HCT116 (cell line): ENCODE measurements around the gene DEF6. TPM values are rescaled to one million over a fixed set of nuclear protein-coding genes. Genes with fewer than 3 reads are reported as not detected.

ENCODE experiments used
- ATAC-seq: fragments of 200-7000 bp; cut with Tn5 transposase; 2 replicates; pipeline ENCODE4 v1.9.1; 2020; ENCODE audit warnings: mild to moderate bottlenecking, moderate library complexity
- BruUV-seq: library from RNA; stranded (reverse); fragments of 400-500 nt; replicated peaks from 2 replicates; lab custom pipeline; 2021; lab: Mats Ljungman, UMichigan
- CTCF ChIA-PET: fragments of 300-600 bp; sonication (Branson Sonifier 250); formaldehyde crosslinking; loops from one replicate; lab custom pipeline; 2021; ENCODE audit warnings: antibody characterized with exemption; lab: Charles Lee
- POLR2A ChIA-PET: fragments of 300-600, 350-600 bp; sonication (Branson Sonifier 250); formaldehyde crosslinking; loops from one replicate; lab custom pipeline; 2021; ENCODE audit warnings: antibody characterized with exemption; lab: Charles Lee
- RAD21 ChIA-PET, 2 experiments: fragments of 300-600 bp; sonication (Branson Sonifier 250); formaldehyde crosslinking; loops; one replicate each; lab custom pipeline; 2023; ENCODE audit warnings: low total read pairs in 2 of 2; ENCODE audit not compliant: uncharacterized antibody in 2 of 2, unreplicated experiment in 2 of 2, low non-redundant PET in 1 of 2; lab: Charles Lee
- DNase-seq: peaks from one replicate; pipeline ENCODE4 v3.0.0-alpha.2; 2010; ENCODE audit warnings: low read depth, low spot score
- H2AFZ ChIP-seq: fragments of 200-600 bp; shearing (Covaris generic), sonication (generic); 2 replicates; pipeline ENCODE4 v1.6.1; 2017; ENCODE audit warnings: low read depth, mixed run types, mixed read lengths, antibody characterized with exemption, low read length; ENCODE audit not compliant: poor library complexity, severe bottlenecking
- H3K27ac ChIP-seq: 2 replicates; pipeline ENCODE4 v1.5.1; 2012; ENCODE audit warnings: low read depth, low read length
- H3K27me3 ChIP-seq: fragments of 200-600 bp; sonication (generic); 2 replicates; pipeline ENCODE4 v1.6.1; 2016; ENCODE audit warnings: mixed run types, low read length, mixed read lengths; ENCODE audit not compliant: insufficient read depth
- H3K36me3 ChIP-seq, 2 experiments: fragments of 200-500 bp in 1 of 2; fragments of 200-600 bp in 1 of 2; sonication (Bioruptor generic) in 1 of 2; sonication (generic) in 1 of 2; 2 replicates each; pipeline versions ENCODE4 v1.5.1 to v1.6.1; 2014 to 2016; ENCODE audit warnings: low read length in 2 of 2, inconsistent platforms in 1 of 2, mixed read lengths in 1 of 2, mixed run types in 1 of 2; ENCODE audit not compliant: insufficient read depth in 2 of 2, control insufficient read depth in 1 of 2
- H3K4me1 ChIP-seq, 2 experiments: fragments of 200-600 bp in 1 of 2; sonication (generic) in 1 of 2; 2 replicates each; pipeline versions ENCODE4 v1.5.1 to v1.6.1; 2012 to 2017; ENCODE audit warnings: low read length in 2 of 2, inconsistent platforms in 1 of 2, mild to moderate bottlenecking in 1 of 2, mixed read lengths in 1 of 2, mixed run types in 1 of 2, moderate library complexity in 1 of 2; ENCODE audit not compliant: insufficient read depth in 2 of 2, control insufficient read depth in 1 of 2
- H3K4me2 ChIP-seq: fragments of 200-600 bp; sonication (generic); 2 replicates; pipeline ENCODE4 v1.6.1; 2017; ENCODE audit warnings: mixed run types, low read length, mixed read lengths
- H3K4me3 ChIP-seq, 2 experiments: fragments of 200-600 bp in 1 of 2; sonication (generic) in 1 of 2; replicated peaks in 1 of 2; 2 replicates each; pipeline ENCODE4 v1.5.1; 2011 to 2016; ENCODE audit warnings: low read length in 2 of 2, control low read depth in 1 of 2, low read depth in 1 of 2, mild to moderate bottlenecking in 1 of 2, mixed read lengths in 1 of 2, mixed run types in 1 of 2
- H3K79me2 ChIP-seq: fragments of 200-600 bp; sonication (generic); 2 replicates; pipeline ENCODE4 v1.6.1; 2017; ENCODE audit warnings: mild to moderate bottlenecking, mixed run types, low read length, moderate library complexity, mixed read lengths; ENCODE audit not compliant: insufficient read depth
- H3K9ac ChIP-seq: fragments of 200-600 bp; sonication (generic); 2 replicates; pipeline ENCODE4 v1.6.1; 2016; ENCODE audit warnings: low read length, mixed read lengths
- H3K9me2 ChIP-seq: fragments of 200-600 bp; sonication (generic), shearing (Covaris generic); 2 replicates; pipeline ENCODE4 v1.6.1; 2017; ENCODE audit warnings: mixed run types, mild to moderate bottlenecking, moderate library complexity; ENCODE audit not compliant: insufficient read depth
- H3K9me3 ChIP-seq, 2 experiments: fragments of 200-500 bp in 1 of 2; fragments of 200-600 bp in 1 of 2; sonication (Bioruptor generic) in 1 of 2; sonication (generic) in 1 of 2; 2 replicates each; pipeline ENCODE4 v1.6.1; 2014 to 2017; ENCODE audit warnings: low read length in 2 of 2, mixed read lengths in 2 of 2, inconsistent platforms in 1 of 2, low read depth in 1 of 2, mild to moderate bottlenecking in 1 of 2, mixed run types in 1 of 2, moderate library complexity in 1 of 2; ENCODE audit not compliant: control insufficient read depth in 1 of 2, insufficient read depth in 1 of 2
- H4K20me1 ChIP-seq: fragments of 200-600 bp; sonication (generic), shearing (Covaris generic); 2 replicates; pipeline ENCODE4 v1.6.1; 2017; ENCODE audit warnings: mixed run types, mild to moderate bottlenecking, moderate library complexity; ENCODE audit not compliant: insufficient read depth
- ATF3 ChIP-seq: IDR thresholded peaks from 2 replicates; pipeline ENCODE4 v1.6.1; 2012
- CEBPB ChIP-seq: IDR thresholded peaks from 2 replicates; pipeline ENCODE4 v1.6.1; 2012; ENCODE audit warnings: low read depth
- CTCF ChIP-seq, 3 experiments: fragments of 200-600 bp in 1 of 3; sonication (generic) in 1 of 3; IDR thresholded peaks in 2 of 3; conservative IDR thresholded peaks in 1 of 3; 2 replicates each; pipeline ENCODE4 v1.5.1; 2012 to 2017; ENCODE audit warnings: low read depth in 2 of 3, low read length in 2 of 3, antibody characterized with exemption in 1 of 3, borderline replicate concordance in 1 of 3, control low read depth in 1 of 3, mild to moderate bottlenecking in 1 of 3, mixed read lengths in 1 of 3, mixed run types in 1 of 3, moderate library complexity in 1 of 3; ENCODE audit not compliant: insufficient read depth in 1 of 3
- EGR1 ChIP-seq: IDR thresholded peaks from 2 replicates; pipeline ENCODE4 v1.6.1; 2012; ENCODE audit warnings: low read depth
- ELF1 ChIP-seq: IDR thresholded peaks from 2 replicates; pipeline ENCODE4 v1.6.1; 2012; ENCODE audit warnings: low read depth, borderline replicate concordance
- EZH2 ChIP-seq: fragments of 200-600 bp; sonication (generic); IDR thresholded peaks from 2 replicates; pipeline ENCODE4 v1.6.1; 2017; ENCODE audit warnings: antibody characterized with exemption, mixed run types
- EZH2phosphoT487 ChIP-seq: fragments of 200-600 bp; IDR thresholded peaks from 2 replicates; pipeline ENCODE4 v1.6.1; 2018; ENCODE audit warnings: antibody characterized with exemption, borderline replicate concordance
- JUND ChIP-seq: IDR thresholded peaks from 2 replicates; pipeline ENCODE4 v1.6.1; 2012
- MAX ChIP-seq: IDR thresholded peaks from 2 replicates; pipeline ENCODE4 v1.6.1; 2012
- POLR2A ChIP-seq: IDR thresholded peaks from 2 replicates; pipeline ENCODE4 v1.7.0; 2011; ENCODE audit warnings: borderline replicate concordance; ENCODE audit not compliant: insufficient read depth, insufficient read length; ENCODE audit errors: extremely low read depth
- POLR2AphosphoS5 ChIP-seq: IDR thresholded peaks from 2 replicates; pipeline ENCODE4 v1.6.1; 2011; ENCODE audit warnings: mild to moderate bottlenecking, low read depth, low read length, moderate library complexity
- RAD21 ChIP-seq: IDR thresholded peaks from 2 replicates; pipeline ENCODE4 v1.6.1; 2012; ENCODE audit warnings: low read depth, mild to moderate bottlenecking
- REST ChIP-seq: IDR thresholded peaks from 2 replicates; pipeline ENCODE4 v1.6.1; 2012; ENCODE audit warnings: low read depth
- SIN3A ChIP-seq: IDR thresholded peaks from 2 replicates; pipeline ENCODE4 v1.6.1; 2012; ENCODE audit warnings: low read depth
- SP1 ChIP-seq: IDR thresholded peaks from 2 replicates; pipeline ENCODE4 v1.6.1; 2012; ENCODE audit warnings: low read depth
- SRF ChIP-seq: IDR thresholded peaks from 2 replicates; pipeline ENCODE4 v1.6.1; 2012; ENCODE audit warnings: low read depth
- TCF7L2 ChIP-seq: IDR thresholded peaks from 2 replicates; pipeline ENCODE4 v1.7.0; 2011; ENCODE audit warnings: borderline replicate concordance, inconsistent platforms; ENCODE audit not compliant: insufficient read depth, insufficient read length; ENCODE audit errors: extremely low read depth
- ZBTB33 ChIP-seq: IDR thresholded peaks from 2 replicates; pipeline ENCODE4 v1.6.1; 2011; ENCODE audit warnings: mild to moderate bottlenecking, low read length, moderate library complexity; ENCODE audit not compliant: insufficient replicate concordance; ENCODE audit errors: extremely low read depth
- ZNF274 ChIP-seq: fragments of 200-500 bp; sonication (Bioruptor generic); IDR thresholded peaks from 2 replicates; pipeline ENCODE4 v1.6.1; 2014; ENCODE audit warnings: mild to moderate bottlenecking, low read depth, low read length, inconsistent platforms
- intact Hi-C: fragments of 100-400 bp; cut with micrococcal nuclease; formaldehyde crosslinking; loops from 2 replicates; pipeline ENCODE4 v1.10.0; 2022
- total RNA-seq: library from RNA; stranded (reverse); gene quantifications from one replicate; pipeline ENCODE4 v1.2.1, GENCODE V29; 2021; ENCODE audit not compliant: unreplicated experiment

The DEF6 gene
- total RNA-seq, 1 experiment from 2014 or later = 40.4 TPM

- no peak overlapping the region for H3K4me2 ChIP-seq
- H3K4me1 ChIP-seq = no peaks in the 10 kb centered on the region
- DNase-seq = no peak
- no peaks in the 10 kb centered on the region for H3K79me2 ChIP-seq
- no peak overlapping the region for H3K9ac ChIP-seq
- no peak overlapping the region for H3K4me3 ChIP-seq
- BruUV-seq = no TSS peak
- H3K27ac ChIP-seq = no peak overlapping the region
- H3K9me3 ChIP-seq = no peaks in the 10 kb centered on the region
- no peak for TF ChIP-seq REST
- no peak for TF ChIP-seq SP1
- TF ChIP-seq MAX = no peak
- no peak for TF ChIP-seq CTCF (IDR thresholded peaks at IDR 0.05 in 2 of 3, conservative IDR thresholded peaks at IDR 0.05 in 1 of 3; ENCODE audit: borderline replicate concordance in 1 of 3, insufficient read depth in 1 of 3, low read depth in 2 of 3, low read length in 2 of 3)
- TF ChIP-seq POLR2AphosphoS5 = no peak
- no peak for TF ChIP-seq RAD21
- no peak for TF ChIP-seq TCF7L2
- no peak for TF ChIP-seq ELF1
- no peak for TF ChIP-seq SIN3A
- no peak for TF ChIP-seq EGR1
- no peak for TF ChIP-seq EZH2
- TF ChIP-seq SRF = no peak
- TF ChIP-seq EZH2phosphoT487 = no peak
- no peak for TF ChIP-seq CEBPB
- TF ChIP-seq POLR2A = no peak
- TF ChIP-seq ZBTB33 = no peak
- TF ChIP-seq JUND = no peak
- TF ChIP-seq ATF3 = no peak
- TF ChIP-seq ZNF274 = no peak
- ChIA-PET RAD21 (no interaction called here), POLR2A (no interaction called here), CTCF (interaction anchor here (0.7 kb wide), 1 partner anchor 29 kb away, joined by 3 read pairs; the partner anchor contains the start of gene ZNF76)
- ATAC-seq = no peak
- H4K20me1 ChIP-seq = no peaks in the 10 kb centered on the region
- intact Hi-C loops = no loop called here
- H2AFZ ChIP-seq = no peak overlapping the region
- no peaks in the 10 kb centered on the region for H3K27me3 ChIP-seq
- H3K36me3 ChIP-seq = peaks cover 22 to 27% of the 10 kb centered on the region in 2 experiments; a peak in 3 of 4 replicates
- H3K9me2 ChIP-seq = no peaks in the 10 kb centered on the region
These were observed 8.8 kb upstream of the DEF6 start for GRCh38 chr6:35288834-35289233.
